ENCODE data around the gene C1orf50.
A peak's percentile ranks its signal among the peaks of the same experiment; 100 is the strongest.

Gene C1orf50

DNA sequence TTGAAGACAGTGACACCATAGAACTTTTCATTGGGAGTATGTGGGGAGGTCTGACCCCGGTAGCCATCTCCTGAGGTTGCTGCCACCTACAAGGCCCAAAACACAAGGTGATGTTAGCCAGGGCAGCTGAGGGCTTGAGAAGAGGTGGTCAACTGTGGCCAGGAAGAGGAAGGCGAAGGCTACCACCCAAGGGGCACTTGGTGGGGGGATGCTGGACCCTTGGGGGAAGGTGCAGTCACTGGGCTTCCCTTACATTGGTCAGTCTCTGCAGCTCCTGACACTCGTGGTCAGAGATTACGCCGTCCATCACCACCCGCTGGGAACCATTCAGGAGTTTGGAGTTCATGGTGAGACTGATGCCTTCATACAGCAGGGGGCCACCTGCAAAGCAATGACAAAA, 14.8 kb upstream of the C1orf50 start:
- TF ChIP-seq, protein P1, sequence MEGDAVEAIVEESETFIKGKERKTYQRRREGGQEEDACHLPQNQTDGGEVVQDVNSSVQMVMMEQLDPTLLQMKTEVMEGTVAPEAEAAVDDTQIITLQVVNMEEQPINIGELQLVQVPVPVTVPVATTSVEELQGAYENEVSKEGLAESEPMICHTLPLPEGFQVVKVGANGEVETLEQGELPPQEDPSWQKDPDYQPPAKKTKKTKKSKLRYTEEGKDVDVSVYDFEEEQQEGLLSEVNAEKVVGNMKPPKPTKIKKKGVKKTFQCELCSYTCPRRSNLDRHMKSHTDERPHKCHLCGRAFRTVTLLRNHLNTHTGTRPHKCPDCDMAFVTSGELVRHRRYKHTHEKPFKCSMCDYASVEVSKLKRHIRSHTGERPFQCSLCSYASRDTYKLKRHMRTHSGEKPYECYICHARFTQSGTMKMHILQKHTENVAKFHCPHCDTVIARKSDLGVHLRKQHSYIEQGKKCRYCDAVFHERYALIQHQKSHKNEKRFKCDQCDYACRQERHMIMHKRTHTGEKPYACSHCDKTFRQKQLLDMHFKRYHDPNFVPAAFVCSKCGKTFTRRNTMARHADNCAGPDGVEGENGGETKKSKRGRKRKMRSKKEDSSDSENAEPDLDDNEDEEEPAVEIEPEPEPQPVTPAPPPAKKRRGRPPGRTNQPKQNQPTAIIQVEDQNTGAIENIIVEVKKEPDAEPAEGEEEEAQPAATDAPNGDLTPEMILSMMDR (IDR thresholded peaks at IDR 0.05; ENCODE audit: low read depth, low read length) = no peak
- no peak overlapping the region for H3K4me3 ChIP-seq (replicated peaks in 1 of 2; ENCODE audit: low read depth in 2 of 2, low read length in 2 of 2)
- no peak for DNase-seq (ENCODE audit: low read depth in 2 of 2)

DNA sequence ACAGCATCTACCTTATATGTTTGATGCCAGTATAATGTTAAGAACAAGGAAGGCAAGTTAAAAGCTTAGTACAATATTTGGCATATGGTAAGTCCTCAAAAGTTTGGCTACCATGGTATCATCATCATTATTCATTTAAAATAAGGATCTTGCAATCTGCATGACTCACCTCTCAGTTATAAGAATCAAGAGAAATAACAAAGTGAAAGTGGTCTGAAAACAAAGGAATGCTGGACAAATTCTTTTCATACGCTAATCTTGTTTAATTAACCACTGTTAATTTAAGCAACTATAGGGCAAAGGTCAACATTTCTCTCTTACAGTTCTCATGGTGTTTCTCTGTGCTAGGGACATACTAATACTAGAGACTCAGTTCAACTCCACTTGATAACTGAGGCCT, 14.0 kb upstream of the C1orf50 start:
- TF ChIP-seq, protein P1 (IDR thresholded peaks at IDR 0.05; ENCODE audit: low read depth, low read length) = no peak
- H3K4me3 ChIP-seq (replicated peaks in 1 of 2; ENCODE audit: low read depth in 2 of 2, low read length in 2 of 2) = no peak overlapping the region
- DNase-seq (ENCODE audit: low read depth in 2 of 2) = peak; percentile 52 to 75

DNA sequence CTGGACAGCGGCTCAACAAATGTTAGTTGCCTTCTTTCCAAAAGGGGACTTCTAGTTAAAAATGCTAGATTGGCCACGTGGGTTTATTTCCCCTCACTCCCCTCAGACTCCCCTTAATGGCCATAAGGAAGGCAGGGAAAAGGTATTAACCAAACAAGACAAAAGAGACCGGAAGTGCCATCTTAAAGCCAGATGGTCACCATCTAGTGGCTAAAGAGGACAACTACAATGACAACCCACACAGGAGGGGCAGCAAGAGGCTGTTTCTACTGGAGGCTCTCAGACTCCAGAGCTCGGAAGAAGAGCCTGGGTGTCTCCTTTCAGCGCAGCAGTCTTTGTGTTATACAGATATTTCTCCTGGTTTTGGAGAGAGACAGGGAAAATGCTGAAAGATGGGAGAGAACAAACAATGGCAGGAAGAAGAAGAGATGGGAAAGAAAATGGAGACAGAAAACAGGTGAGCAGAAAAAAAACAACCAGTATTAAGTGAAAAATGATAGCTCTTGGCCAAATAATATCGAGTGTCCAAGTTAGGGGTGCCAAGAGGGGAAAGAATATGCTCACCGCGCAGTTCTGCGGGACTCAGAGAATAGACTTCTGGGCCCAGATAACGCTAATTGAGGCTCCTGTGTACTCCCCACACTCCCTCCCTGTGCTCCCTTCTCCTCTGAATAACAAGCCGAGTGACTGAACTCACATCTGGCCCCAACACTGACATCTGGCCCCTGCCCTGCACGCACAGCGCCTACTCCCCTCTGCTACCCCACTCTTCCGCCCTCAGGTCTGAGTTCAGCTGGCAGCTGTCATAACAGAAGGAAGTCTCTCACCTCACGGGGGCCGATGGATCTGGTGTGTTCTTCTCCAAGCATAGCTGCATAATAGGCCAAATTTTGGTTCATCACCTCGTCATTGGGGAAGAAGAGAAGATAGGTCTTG, 9.8 kb upstream of the C1orf50 start:
- H3K4me3 ChIP-seq (replicated peaks in 1 of 2; ENCODE audit: low read depth in 2 of 2, low read length in 2 of 2) = no peak overlapping the region
- DNase-seq (ENCODE audit: low read depth in 2 of 2) = peak; percentile 73 to 78
- TF ChIP-seq, protein P1 (IDR thresholded peaks at IDR 0.05; ENCODE audit: low read depth, low read length) = peak; percentile 78

DNA sequence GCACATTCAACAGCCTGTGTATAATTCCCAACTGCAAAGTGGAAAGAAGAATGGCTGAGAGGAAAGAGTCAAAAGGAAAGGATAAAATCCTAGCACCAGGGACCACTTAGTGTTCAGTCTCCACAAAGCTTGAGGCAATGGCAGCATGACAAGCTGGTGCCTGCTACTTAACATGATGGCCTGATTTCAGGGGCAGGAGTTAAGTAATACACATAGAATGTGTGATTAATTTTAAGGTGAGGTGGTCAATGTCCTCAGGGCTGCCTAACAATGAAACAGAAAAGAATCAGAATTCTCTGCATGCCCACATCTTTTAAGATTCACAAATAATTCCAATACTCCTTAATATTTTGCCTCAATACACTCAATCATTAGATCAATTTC, 9.2 kb upstream of the C1orf50 start:
- no peak overlapping the region for H3K4me3 ChIP-seq (replicated peaks in 1 of 2; ENCODE audit: low read depth in 2 of 2, low read length in 2 of 2)
- DNase-seq (ENCODE audit: low read depth in 2 of 2) = no peak
- TF ChIP-seq, protein P1 (IDR thresholded peaks at IDR 0.05; ENCODE audit: low read depth, low read length) = no peak

DNA sequence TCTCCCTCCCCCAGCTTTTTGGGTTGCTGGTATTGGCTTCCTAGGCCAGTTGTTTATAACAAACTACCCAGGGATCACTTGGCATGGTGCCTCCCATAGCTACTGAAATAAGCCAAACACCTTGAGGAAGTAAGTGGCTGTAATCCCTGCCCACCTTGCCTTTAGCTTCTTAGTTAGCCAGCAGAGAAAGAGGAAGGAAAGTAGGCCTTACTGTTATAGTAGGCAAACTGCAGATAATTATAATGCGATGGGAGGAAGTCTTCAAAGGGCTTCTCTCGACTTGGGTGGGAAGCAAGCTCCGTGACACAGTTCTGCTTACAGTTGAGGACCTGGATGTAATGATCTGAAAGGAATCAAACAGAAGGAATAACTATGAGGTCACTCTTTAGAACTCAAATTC, 8.4 kb upstream of the C1orf50 start:
- TF ChIP-seq, protein P1 (IDR thresholded peaks at IDR 0.05; ENCODE audit: low read depth, low read length) = no peak
- no peak overlapping the region for H3K4me3 ChIP-seq (replicated peaks in 1 of 2; ENCODE audit: low read depth in 2 of 2, low read length in 2 of 2)
- no peak for DNase-seq (ENCODE audit: low read depth in 2 of 2)

DNA sequence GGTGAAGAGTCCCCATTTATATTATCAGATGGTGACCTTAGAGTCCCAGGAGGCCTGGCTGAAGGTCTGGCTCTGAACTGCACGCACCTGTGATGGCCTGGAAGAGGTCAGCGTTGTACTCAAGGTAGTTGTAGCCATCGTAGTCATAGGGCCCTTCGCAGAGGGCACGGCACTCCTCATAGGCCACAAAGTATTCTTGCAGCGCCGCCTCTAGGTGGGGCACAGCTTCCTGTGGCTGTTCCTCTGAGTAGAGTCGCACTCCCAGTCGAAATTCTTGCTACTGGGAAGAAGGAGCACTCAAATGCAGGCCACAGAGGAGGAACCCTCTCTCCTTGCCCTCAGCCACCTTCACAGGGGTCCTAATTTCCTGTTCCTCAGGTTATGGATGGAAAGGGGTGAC, 7.9 kb upstream of the C1orf50 start:
- TF ChIP-seq, protein P1 (IDR thresholded peaks at IDR 0.05; ENCODE audit: low read depth, low read length) = no peak
- DNase-seq (ENCODE audit: low read depth in 2 of 2) = no peak
- no peak overlapping the region for H3K4me3 ChIP-seq (replicated peaks in 1 of 2; ENCODE audit: low read depth in 2 of 2, low read length in 2 of 2)
